DMS 273 (cell line): ENCODE results near the gene SMPD3.

ENCODE experiments used
- DNase-seq: peaks from one replicate; lab custom pipeline; 2025; ENCODE audit not compliant: unreplicated experiment; lab: John Stamatoyannopoulos, UW

The SMPD3 gene

GRCh38 chr16:68406458-68407152 lies 41.7 kb downstream of the SMPD3 start:
- DNase-seq, result peak; percentile 59

GRCh38 chr16:68404736-68405345 lies 43.5 kb downstream of the SMPD3 start:
- no peak for DNase-seq

GRCh38 chr16:68403704-68404103 lies 44.6 kb downstream of the SMPD3 start:
- DNase-seq, result no peak

GRCh38 chr16:68403177-68403576 lies 45.1 kb downstream of the SMPD3 start:
- DNase-seq, result no peak

GRCh38 chr16:68402748-68403040 lies 45.6 kb downstream of the SMPD3 start:
- no peak for DNase-seq

GRCh38 chr16:68401871-68402747 lies 46.2 kb downstream of the SMPD3 start:
- no peak for DNase-seq

GRCh38 chr16:68400924-68401460 lies 47.3 kb downstream of the SMPD3 start:
- DNase-seq, result no peak

GRCh38 chr16:68400083-68400923 lies 48.0 kb downstream of the SMPD3 start:
- DNase-seq, result no peak

- DNase-seq, result no peak
Observed at GRCh38 chr16:68399456-68399855, 48.9 kb downstream of the SMPD3 start.

- DNase-seq, result no peak
Observed at GRCh38 chr16:68397710-68398201, 50.6 kb downstream of the SMPD3 start.

- peak; percentile 59 for DNase-seq
Observed at GRCh38 chr16:68396481-68396880, 51.8 kb downstream of the SMPD3 start.

GRCh38 chr16:68395815-68396214 lies 52.5 kb downstream of the SMPD3 start:
- DNase-seq, result no peak

GRCh38 chr16:68395167-68395786 lies 53.0 kb downstream of the SMPD3 start:
- no peak for DNase-seq

- DNase-seq, result no peak
Observed at GRCh38 chr16:68393333-68393732, 55.0 kb downstream of the SMPD3 start.

GRCh38 chr16:68389750-68390371 lies 58.4 kb downstream of the SMPD3 start:
- no peak for DNase-seq

GRCh38 chr16:68389006-68389405 lies 59.3 kb downstream of the SMPD3 start:
- no peak for DNase-seq

GRCh38 chr16:68388124-68388523 lies 60.2 kb downstream of the SMPD3 start:
- DNase-seq, result no peak

- no peak for DNase-seq
Observed at GRCh38 chr16:68387301-68387700, 61.0 kb downstream of the SMPD3 start.

- no peak for DNase-seq
Observed at GRCh38 chr16:68386628-68387027, 61.7 kb downstream of the SMPD3 start.

- no peak for DNase-seq
Observed at GRCh38 chr16:68385371-68385770, 62.9 kb downstream of the SMPD3 start.
